ENCODE data around the gene NEXN. TPM values are rescaled to one million over a fixed set of nuclear protein-coding genes. Genes with fewer than 3 reads are reported as not detected.

NEXN gene
- polyA plus RNA-seq, 1 of the 3 experiments (the other 2 are of a cell fraction): 3.6 TPM

GRCh38 chr1:77906624-77907023 lies 18.2 kb downstream of the NEXN start:
- WGBS (ENCODE audit: low lambda C conversion rate): 94% methylated on average over 1 of the region's 1 CpG
- Histone ChIP-seq H3K79me2 (ENCODE audit: insufficient read depth) (peaks cover 58% of the 10 kb centered on the region; the same call in 1 of the 2 replicates), H3F3A (replicated peaks; ENCODE audit: insufficient read depth) (peaks cover 10% of the 10 kb centered on the region), H3K9me2 (no peaks in the 10 kb centered on the region), H3K4me1 (ENCODE audit: control insufficient read depth in 1 of 2, insufficient read depth in 2 of 2, low read depth in 1 of 2, low read length in 1 of 2) (no peaks in the 10 kb centered on the region), H4K20me1 (ENCODE audit: insufficient read depth) (no peaks in the 10 kb centered on the region), H2AFZ (ENCODE audit: low read depth) (no peak overlapping the region), H3K27ac (ENCODE audit: low read depth in 2 of 2, low read length in 1 of 2) (no peak overlapping the region), H3K4me2 (no peak overlapping the region), H3K9me3 (no peaks in the 10 kb centered on the region), H3K27me3 (ENCODE audit: insufficient read depth) (no peaks in the 10 kb centered on the region), H3K36me3 (replicated peaks in 1 of 2; ENCODE audit: control insufficient read depth in 1 of 2, insufficient read depth in 2 of 2, low read length in 1 of 2) (peaks cover 0 to 19% of the 10 kb centered on the region in 2 experiments), H3K4me3 (ENCODE audit: low read depth in 2 of 2, low read length in 1 of 2) (no peak overlapping the region), H3K9ac (no peak overlapping the region)
- ChIA-PET CTCF (no interaction called here), POLR2A (no interaction called here)
- TF ChIP-seq USF2 (IDR thresholded peaks at IDR 0.05; ENCODE audit: borderline replicate concordance, low read depth, low read length): no peak
- TF ChIP-seq FOSL2 (IDR thresholded peaks at IDR 0.05; ENCODE audit: borderline replicate concordance, low read depth): no peak
- no peak for TF ChIP-seq RXRA (IDR thresholded peaks at IDR 0.05; ENCODE audit: borderline replicate concordance, low read depth)
- TF ChIP-seq, protein P1, sequence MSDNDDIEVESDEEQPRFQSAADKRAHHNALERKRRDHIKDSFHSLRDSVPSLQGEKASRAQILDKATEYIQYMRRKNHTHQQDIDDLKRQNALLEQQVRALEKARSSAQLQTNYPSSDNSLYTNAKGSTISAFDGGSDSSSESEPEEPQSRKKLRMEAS (IDR thresholded peaks at IDR 0.05; ENCODE audit: low read depth): no peak
- no peak for TF ChIP-seq RFX5 (IDR thresholded peaks at IDR 0.05; ENCODE audit: low read length)
- TF ChIP-seq, protein P2, sequence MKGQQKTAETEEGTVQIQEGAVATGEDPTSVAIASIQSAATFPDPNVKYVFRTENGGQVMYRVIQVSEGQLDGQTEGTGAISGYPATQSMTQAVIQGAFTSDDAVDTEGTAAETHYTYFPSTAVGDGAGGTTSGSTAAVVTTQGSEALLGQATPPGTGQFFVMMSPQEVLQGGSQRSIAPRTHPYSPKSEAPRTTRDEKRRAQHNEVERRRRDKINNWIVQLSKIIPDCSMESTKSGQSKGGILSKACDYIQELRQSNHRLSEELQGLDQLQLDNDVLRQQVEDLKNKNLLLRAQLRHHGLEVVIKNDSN (IDR thresholded peaks at IDR 0.05; ENCODE audit: borderline replicate concordance, low read depth): no peak
- no peak for TF ChIP-seq NRF1 (IDR thresholded peaks at IDR 0.05; ENCODE audit: low read depth, low read length)
- TF ChIP-seq TEAD4 (IDR thresholded peaks at IDR 0.05; ENCODE audit: borderline replicate concordance, insufficient read depth): no peak
- TF ChIP-seq FOXM1 (IDR thresholded peaks at IDR 0.05; ENCODE audit: low read depth): no peak
- TF ChIP-seq POLR2AphosphoS5 (IDR thresholded peaks at IDR 0.05; ENCODE audit: low read depth, low read length): no peak
- TF ChIP-seq ELF1 (IDR thresholded peaks at IDR 0.05): no peak
- no peak for TF ChIP-seq ZBTB33 (IDR thresholded peaks at IDR 0.05; ENCODE audit: borderline replicate concordance, low read depth)
- TF ChIP-seq, protein P3, sequence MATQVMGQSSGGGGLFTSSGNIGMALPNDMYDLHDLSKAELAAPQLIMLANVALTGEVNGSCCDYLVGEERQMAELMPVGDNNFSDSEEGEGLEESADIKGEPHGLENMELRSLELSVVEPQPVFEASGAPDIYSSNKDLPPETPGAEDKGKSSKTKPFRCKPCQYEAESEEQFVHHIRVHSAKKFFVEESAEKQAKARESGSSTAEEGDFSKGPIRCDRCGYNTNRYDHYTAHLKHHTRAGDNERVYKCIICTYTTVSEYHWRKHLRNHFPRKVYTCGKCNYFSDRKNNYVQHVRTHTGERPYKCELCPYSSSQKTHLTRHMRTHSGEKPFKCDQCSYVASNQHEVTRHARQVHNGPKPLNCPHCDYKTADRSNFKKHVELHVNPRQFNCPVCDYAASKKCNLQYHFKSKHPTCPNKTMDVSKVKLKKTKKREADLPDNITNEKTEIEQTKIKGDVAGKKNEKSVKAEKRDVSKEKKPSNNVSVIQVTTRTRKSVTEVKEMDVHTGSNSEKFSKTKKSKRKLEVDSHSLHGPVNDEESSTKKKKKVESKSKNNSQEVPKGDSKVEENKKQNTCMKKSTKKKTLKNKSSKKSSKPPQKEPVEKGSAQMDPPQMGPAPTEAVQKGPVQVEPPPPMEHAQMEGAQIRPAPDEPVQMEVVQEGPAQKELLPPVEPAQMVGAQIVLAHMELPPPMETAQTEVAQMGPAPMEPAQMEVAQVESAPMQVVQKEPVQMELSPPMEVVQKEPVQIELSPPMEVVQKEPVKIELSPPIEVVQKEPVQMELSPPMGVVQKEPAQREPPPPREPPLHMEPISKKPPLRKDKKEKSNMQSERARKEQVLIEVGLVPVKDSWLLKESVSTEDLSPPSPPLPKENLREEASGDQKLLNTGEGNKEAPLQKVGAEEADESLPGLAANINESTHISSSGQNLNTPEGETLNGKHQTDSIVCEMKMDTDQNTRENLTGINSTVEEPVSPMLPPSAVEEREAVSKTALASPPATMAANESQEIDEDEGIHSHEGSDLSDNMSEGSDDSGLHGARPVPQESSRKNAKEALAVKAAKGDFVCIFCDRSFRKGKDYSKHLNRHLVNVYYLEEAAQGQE (IDR thresholded peaks at IDR 0.05; ENCODE audit: low read depth, low read length): no peak
- TF ChIP-seq GATA2 (CRISPR knock-in tag; IDR thresholded peaks at IDR 0.05): no peak
- no peak for TF ChIP-seq TAF1 (IDR thresholded peaks at IDR 0.05; ENCODE audit: borderline replicate concordance, low read depth, low read length)
- TF ChIP-seq NFIC (IDR thresholded peaks at IDR 0.05; ENCODE audit: borderline replicate concordance): no peak
- no peak for TF ChIP-seq SMC3 (IDR thresholded peaks at IDR 0.05; ENCODE audit: low read depth, low read length)
- TF ChIP-seq SIN3A (IDR thresholded peaks at IDR 0.05; ENCODE audit: borderline replicate concordance, low read depth, low read length): no peak
- no peak for DNase-seq
